HepG2 (cell line): ENCODE results near the gene FAM163A. TPM values are rescaled to one million over a fixed set of nuclear protein-coding genes. Genes with fewer than 3 reads are reported as not detected.

Experiments
- ATAC-seq: fragments of 200-7000 bp; cut with Tn5 transposase; 3 replicates; pipeline ENCODE4 v1.9.1; 2020; ENCODE audit warnings: mild to moderate bottlenecking, moderate library complexity
- BruUV-seq: library from RNA; stranded (reverse); fragments of 400-500 nt; replicated peaks from 2 replicates; lab custom pipeline; 2021; lab: Mats Ljungman, UMichigan
- CTCF ChIA-PET: fragments of 300-600 bp; formaldehyde crosslinking; extraction: SDS; loops from one replicate; lab custom pipeline; 2021; ENCODE audit warnings: low total read pairs, inconsistent platforms, low intra/inter-chr PET ratio; lab: Yijun Ruan, JAX
- POLR2A ChIA-PET: fragments of 350-600 bp; sonication (Branson Sonifier 250); formaldehyde crosslinking; loops from one replicate; lab custom pipeline; 2020; ENCODE audit warnings: antibody characterized with exemption, inconsistent platforms; lab: Yijun Ruan, JAX
- DNase-seq: peaks from one replicate; pipeline ENCODE4 v3.0.0-alpha.2; 2015; ENCODE audit warnings: low spot score
- FAIRE-seq: peaks from 3 replicates; lab custom pipeline; 2011; peaks lifted over from hg19 to GRCh38; lab: Jason Lieb, UNC
- H2AFZ ChIP-seq: one replicate; pipeline ENCODE4 v1.6.1; 2011; ENCODE audit warnings: low read length, inconsistent platforms
- H3K27ac ChIP-seq: fragments of 300-600 bp; 3 replicates; pipeline ENCODE4 v1.8.0; 2011; ENCODE audit warnings: mixed run types, mild to moderate bottlenecking, mixed read lengths, low read length, inconsistent platforms; ENCODE audit not compliant: insufficient read depth; ENCODE audit errors: extremely low read length
- H3K27me3 ChIP-seq, 2 experiments: fragments of 200-600 bp in 1 of 2; 2 replicates in 1 of 2; 3 replicates in 1 of 2; pipeline versions ENCODE4 v1.6.0 to v1.8.0; 2011; ENCODE audit warnings: low read length in 2 of 2, mild to moderate bottlenecking in 2 of 2, moderate library complexity in 2 of 2, inconsistent platforms in 1 of 2; ENCODE audit not compliant: insufficient read depth in 2 of 2, control insufficient read depth in 1 of 2
- H3K36me3 ChIP-seq, 2 experiments: fragments of 200-600 bp in 1 of 2; replicated peaks in 1 of 2; 2 replicates in 1 of 2; 3 replicates in 1 of 2; pipeline versions ENCODE4 v1.5.1 to v1.8.0; 2011; ENCODE audit warnings: low read length in 2 of 2, inconsistent platforms in 1 of 2; ENCODE audit not compliant: insufficient read depth in 2 of 2, control insufficient read depth in 1 of 2
- H3K4me1 ChIP-seq: 2 replicates; pipeline ENCODE4 v1.5.1; 2012; ENCODE audit warnings: low read length, inconsistent platforms; ENCODE audit not compliant: insufficient read depth
- H3K4me2 ChIP-seq: 2 replicates; pipeline ENCODE4 v1.6.0; 2011; ENCODE audit warnings: low read depth, low read length, inconsistent platforms
- H3K4me3 ChIP-seq, 3 experiments: fragments of 200-600 bp in 1 of 3; sonication (generic), shearing (Covaris generic) in 1 of 3; replicated peaks in 1 of 3; 2 replicates each; pipeline ENCODE4 v1.5.1; 2011 to 2016; ENCODE audit warnings: low read length in 3 of 3, inconsistent platforms in 2 of 3, low read depth in 2 of 3, mild to moderate bottlenecking in 2 of 3, control low read depth in 1 of 3, mixed read lengths in 1 of 3; ENCODE audit not compliant: insufficient read depth in 1 of 3
- H3K79me2 ChIP-seq: one replicate; pipeline ENCODE4 v1.6.1; 2011; ENCODE audit warnings: low read length, inconsistent platforms; ENCODE audit not compliant: insufficient read depth
- H3K9ac ChIP-seq: 2 replicates; pipeline ENCODE4 v1.6.0; 2011; ENCODE audit warnings: mild to moderate bottlenecking, low read depth, low read length, inconsistent platforms; ENCODE audit not compliant: insufficient read depth
- H3K9me3 ChIP-seq: 2 replicates; pipeline ENCODE4 v1.5.1; 2012; ENCODE audit warnings: mild to moderate bottlenecking, low read length
- H4K20me1 ChIP-seq: 2 replicates; pipeline ENCODE4 v1.6.0; 2011; ENCODE audit warnings: inconsistent platforms, mild to moderate bottlenecking, low read length, moderate library complexity; ENCODE audit not compliant: insufficient read depth
- DPF2 ChIP-seq: sonication (generic); formaldehyde crosslinking; IDR thresholded peaks from 2 replicates; pipeline ENCODE4 v1.4.0; 2020; ENCODE audit warnings: mild to moderate bottlenecking, low read depth, missing genetic modification reagents, borderline replicate concordance
- PAF1 ChIP-seq: IDR thresholded peaks from 2 replicates; pipeline ENCODE4 v1.6.1; 2016; ENCODE audit warnings: missing genetic modification reagents, missing compliant biosample characterization
- SP5 ChIP-seq: IDR thresholded peaks from 2 replicates; pipeline ENCODE4 v1.6.1; 2016; ENCODE audit warnings: low read depth, borderline replicate concordance
- ZNF136 ChIP-seq: sonication (generic); formaldehyde crosslinking; IDR thresholded peaks from 2 replicates; pipeline ENCODE4 v1.8.1; 2022; ENCODE audit warnings: low read depth, mild to moderate bottlenecking, moderate library complexity, missing genetic modification reagents
- ZNF512B ChIP-seq: sonication (generic); formaldehyde crosslinking; IDR thresholded peaks from 2 replicates; pipeline ENCODE4 v1.5.1; 2020; ENCODE audit warnings: missing genetic modification reagents, mild to moderate bottlenecking, borderline replicate concordance
- WGBS: methylation state at CpG from one replicate; pipeline ENCODE4 v1.1.6; 2017; ENCODE audit warnings: low lambda C conversion rate; 5-methylcytosine and 5-hydroxymethylcytosine counted together
- in situ Hi-C: cut with HindIII; loops from 2 replicates; pipeline ENCODE4 v1.10.0; 2017; ENCODE audit warnings: low pct_unique_long_range_greater_than_20kb; ENCODE audit not compliant: extremely low pct_ligation_motif_present
- intact Hi-C: fragments of 100-400 bp; cut with micrococcal nuclease; formaldehyde crosslinking; loops from one replicate; pipeline ENCODE4 v1.10.0; 2022; ENCODE audit not compliant: unreplicated experiment
- polyA plus RNA-seq, 8 experiments: library from polyadenylated mRNA; depleted of rRNA in 3 of 8; stranded (reverse) in 7 of 8; unstranded in 1 of 8; fragments of >200 nt; fragmentation: Illumina TruSeq in 4 of 8; extraction: Trizol in 4 of 8; gene quantifications; 2 replicates each; pipeline versions ENCODE4 v1.2.1 to v1.2.3, GENCODE V29; 2011 to 2016; ENCODE audit warnings: low read depth in 4 of 8, missing spikeins in 1 of 8, mixed read lengths in 1 of 8; ENCODE audit not compliant: insufficient read depth in 1 of 8
- total RNA-seq, 5 experiments: library from RNA; depleted of rRNA; stranded (reverse); fragments of >200 nt; fragmentation: Illumina TruSeq; extraction: Trizol; gene quantifications; 2 replicates each; pipeline ENCODE4 v1.2.3, GENCODE V29; 2016; ENCODE audit warnings: low read depth in 1 of 5
- TF ChIP-seq, protein P1 (sequence below): sonication (generic); formaldehyde crosslinking; IDR thresholded peaks from 2 replicates; pipeline ENCODE4 v1.5.0; 2020; ENCODE audit warnings: mild to moderate bottlenecking, missing genetic modification reagents, borderline replicate concordance
- TF ChIP-seq, protein P2 (sequence below): sonication (generic); formaldehyde crosslinking; IDR thresholded peaks from 2 replicates; pipeline ENCODE4 v1.5.0; 2020; ENCODE audit warnings: missing genetic modification reagents, mild to moderate bottlenecking, borderline replicate concordance

FAM163A gene
- total and polyA plus RNA-seq, 2 of the 13 experiments (the other 11 are each of a cell fraction or from before 2014, with no cell fraction given), result not detected

- intact Hi-C loops, result no loop called here
- no peak overlapping the region for H3K9ac ChIP-seq
- H3K4me1 ChIP-seq, result no peaks in the 10 kb centered on the region
- BruUV-seq, result no TSS peak
- no peak for FAIRE-seq
- no peak for ATAC-seq
- no peak overlapping the region for H3K4me2 ChIP-seq
- no peak overlapping the region for H2AFZ ChIP-seq
- H3K9me3 ChIP-seq, result peaks cover 38% of the 10 kb centered on the region
- TF ChIP-seq SP5 (CRISPR knock-in tag) (no peak), ZNF136 (CRISPR knock-in tag) (peak; percentile 87; the same call in 1 of the 2 replicates), ZNF512B (CRISPR knock-in tag) (no peak), DPF2 (CRISPR knock-in tag) (no peak), PAF1 (CRISPR knock-in tag) (no peak)
- TF ChIP-seq, protein P1, sequence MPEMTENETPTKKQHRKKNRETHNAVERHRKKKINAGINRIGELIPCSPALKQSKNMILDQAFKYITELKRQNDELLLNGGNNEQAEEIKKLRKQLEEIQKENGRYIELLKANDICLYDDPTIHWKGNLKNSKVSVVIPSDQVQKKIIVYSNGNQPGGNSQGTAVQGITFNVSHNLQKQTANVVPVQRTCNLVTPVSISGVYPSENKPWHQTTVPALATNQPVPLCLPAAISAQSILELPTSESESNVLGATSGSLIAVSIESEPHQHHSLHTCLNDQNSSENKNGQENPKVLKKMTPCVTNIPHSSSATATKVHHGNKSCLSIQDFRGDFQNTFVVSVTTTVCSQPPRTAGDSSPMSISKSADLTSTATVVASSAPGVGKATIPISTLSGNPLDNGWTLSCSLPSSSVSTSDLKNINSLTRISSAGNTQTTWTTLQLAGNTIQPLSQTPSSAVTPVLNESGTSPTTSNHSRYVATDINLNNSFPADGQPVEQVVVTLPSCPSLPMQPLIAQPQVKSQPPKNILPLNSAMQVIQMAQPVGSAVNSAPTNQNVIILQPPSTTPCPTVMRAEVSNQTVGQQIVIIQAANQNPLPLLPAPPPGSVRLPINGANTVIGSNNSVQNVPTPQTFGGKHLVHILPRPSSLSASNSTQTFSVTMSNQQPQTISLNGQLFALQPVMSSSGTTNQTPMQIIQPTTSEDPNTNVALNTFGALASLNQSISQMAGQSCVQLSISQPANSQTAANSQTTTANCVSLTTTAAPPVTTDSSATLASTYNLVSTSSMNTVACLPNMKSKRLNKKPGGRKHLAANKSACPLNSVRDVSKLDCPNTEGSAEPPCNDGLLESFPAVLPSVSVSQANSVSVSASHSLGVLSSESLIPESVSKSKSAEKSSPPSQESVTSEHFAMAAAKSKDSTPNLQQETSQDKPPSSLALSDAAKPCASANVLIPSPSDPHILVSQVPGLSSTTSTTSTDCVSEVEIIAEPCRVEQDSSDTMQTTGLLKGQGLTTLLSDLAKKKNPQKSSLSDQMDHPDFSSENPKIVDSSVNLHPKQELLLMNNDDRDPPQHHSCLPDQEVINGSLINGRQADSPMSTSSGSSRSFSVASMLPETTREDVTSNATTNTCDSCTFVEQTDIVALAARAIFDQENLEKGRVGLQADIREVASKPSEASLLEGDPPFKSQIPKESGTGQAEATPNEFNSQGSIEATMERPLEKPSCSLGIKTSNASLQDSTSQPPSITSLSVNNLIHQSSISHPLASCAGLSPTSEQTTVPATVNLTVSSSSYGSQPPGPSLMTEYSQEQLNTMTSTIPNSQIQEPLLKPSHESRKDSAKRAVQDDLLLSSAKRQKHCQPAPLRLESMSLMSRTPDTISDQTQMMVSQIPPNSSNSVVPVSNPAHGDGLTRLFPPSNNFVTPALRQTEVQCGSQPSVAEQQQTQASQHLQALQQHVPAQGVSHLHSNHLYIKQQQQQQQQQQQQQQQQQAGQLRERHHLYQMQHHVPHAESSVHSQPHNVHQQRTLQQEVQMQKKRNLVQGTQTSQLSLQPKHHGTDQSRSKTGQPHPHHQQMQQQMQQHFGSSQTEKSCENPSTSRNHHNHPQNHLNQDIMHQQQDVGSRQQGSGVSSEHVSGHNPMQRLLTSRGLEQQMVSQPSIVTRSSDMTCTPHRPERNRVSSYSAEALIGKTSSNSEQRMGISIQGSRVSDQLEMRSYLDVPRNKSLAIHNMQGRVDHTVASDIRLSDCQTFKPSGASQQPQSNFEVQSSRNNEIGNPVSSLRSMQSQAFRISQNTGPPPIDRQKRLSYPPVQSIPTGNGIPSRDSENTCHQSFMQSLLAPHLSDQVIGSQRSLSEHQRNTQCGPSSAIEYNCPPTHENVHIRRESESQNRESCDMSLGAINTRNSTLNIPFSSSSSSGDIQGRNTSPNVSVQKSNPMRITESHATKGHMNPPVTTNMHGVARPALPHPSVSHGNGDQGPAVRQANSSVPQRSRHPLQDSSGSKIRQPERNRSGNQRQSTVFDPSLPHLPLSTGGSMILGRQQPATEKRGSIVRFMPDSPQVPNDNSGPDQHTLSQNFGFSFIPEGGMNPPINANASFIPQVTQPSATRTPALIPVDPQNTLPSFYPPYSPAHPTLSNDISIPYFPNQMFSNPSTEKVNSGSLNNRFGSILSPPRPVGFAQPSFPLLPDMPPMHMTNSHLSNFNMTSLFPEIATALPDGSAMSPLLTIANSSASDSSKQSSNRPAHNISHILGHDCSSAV, result no peak
- TF ChIP-seq, protein P2, sequence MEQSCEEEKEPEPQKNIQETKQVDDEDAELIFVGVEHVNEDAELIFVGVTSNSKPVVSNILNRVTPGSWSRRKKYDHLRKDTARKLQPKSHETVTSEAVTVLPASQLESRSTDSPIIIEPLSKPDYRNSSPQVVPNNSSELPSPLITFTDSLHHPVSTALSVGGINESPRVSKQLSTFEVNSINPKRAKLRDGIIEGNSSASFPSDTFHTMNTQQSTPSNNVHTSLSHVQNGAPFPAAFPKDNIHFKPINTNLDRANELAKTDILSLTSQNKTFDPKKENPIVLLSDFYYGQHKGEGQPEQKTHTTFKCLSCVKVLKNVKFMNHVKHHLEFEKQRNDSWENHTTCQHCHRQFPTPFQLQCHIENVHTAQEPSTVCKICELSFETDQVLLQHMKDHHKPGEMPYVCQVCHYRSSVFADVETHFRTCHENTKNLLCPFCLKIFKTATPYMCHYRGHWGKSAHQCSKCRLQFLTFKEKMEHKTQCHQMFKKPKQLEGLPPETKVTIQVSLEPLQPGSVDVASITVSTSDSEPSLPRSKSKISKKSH (CRISPR knock-in tag), result no peak
- H3K36me3 ChIP-seq, result no peaks in the 10 kb centered on the region
- no peak overlapping the region for H3K27ac ChIP-seq
- ChIA-PET POLR2A (no interaction called here), CTCF (no interaction called here)
- WGBS, result 7% methylated on average over 1 of the region's 1 CpG
- H3K4me3 ChIP-seq, result no peak overlapping the region
- no peaks in the 10 kb centered on the region; a peak in 1 of 5 replicates for H3K27me3 ChIP-seq
- no peaks in the 10 kb centered on the region for H3K79me2 ChIP-seq
- H4K20me1 ChIP-seq, result no peaks in the 10 kb centered on the region
- in situ Hi-C loops, result loop anchor here (10.0 kb wide), 1 partner anchor 461 kb away; no protein-coding TSS in a partner anchor
- DNase-seq, result no peak
Measured at GRCh38 chr1:179714159-179714558, 28.9 kb upstream of the FAM163A start.
